ENCODE data around the gene PLPPR4. TPM values are rescaled to one million over a fixed set of nuclear protein-coding genes. Genes with fewer than 3 reads are reported as not detected.

PLPPR4 gene
- total RNA-seq, 1 experiment from 2014 or later = 0.42 TPM

- no peak overlapping the region for H2AFZ ChIP-seq (ENCODE audit: low read depth, low read length, poor library complexity, severe bottlenecking)
- no peaks in the 10 kb centered on the region for H3K79me2 ChIP-seq (ENCODE audit: insufficient read depth, low read length)
- TF ChIP-seq CBX3 (IDR thresholded peaks at IDR 0.05; ENCODE audit: low read depth) (no peak), CEBPB (IDR thresholded peaks at IDR 0.05; ENCODE audit: low read depth) (no peak), TCF7L2 (IDR thresholded peaks at IDR 0.05; ENCODE audit: borderline replicate concordance, extremely low read depth, insufficient read depth, insufficient read length) (no peak), ATF3 (IDR thresholded peaks at IDR 0.05) (no peak), FOSL1 (IDR thresholded peaks at IDR 0.05; ENCODE audit: low read depth) (no peak), EGR1 (IDR thresholded peaks at IDR 0.05; ENCODE audit: low read depth) (no peak), POLR2A (IDR thresholded peaks at IDR 0.05; ENCODE audit: borderline replicate concordance, extremely low read depth, insufficient read depth, insufficient read length) (no peak), EZH2phosphoT487 (IDR thresholded peaks at IDR 0.05; ENCODE audit: borderline replicate concordance) (no peak), SP1 (IDR thresholded peaks at IDR 0.05; ENCODE audit: low read depth) (no peak), ZNF274 (IDR thresholded peaks at IDR 0.05; ENCODE audit: low read depth, low read length) (no peak), CTCF (IDR thresholded peaks at IDR 0.05 in 2 of 3, conservative IDR thresholded peaks at IDR 0.05 in 1 of 3; ENCODE audit: borderline replicate concordance in 1 of 3, insufficient read depth in 1 of 3, low read depth in 2 of 3, low read length in 2 of 3) (no peak), ZFX (IDR thresholded peaks at IDR 0.05) (no peak), ZBTB33 (IDR thresholded peaks at IDR 0.05; ENCODE audit: extremely low read depth, insufficient replicate concordance, low read length) (no peak), EZH2 (IDR thresholded peaks at IDR 0.05) (no peak), YY1 (IDR thresholded peaks at IDR 0.05; ENCODE audit: extremely low read depth, insufficient replicate concordance, low read depth, low read length) (no peak)
- H3K27me3 ChIP-seq (ENCODE audit: insufficient read depth, low read length) = no peaks in the 10 kb centered on the region
- CTCF ChIA-PET = no interaction called here
- no peak for ATAC-seq
- no peaks in the 10 kb centered on the region for H3K9me2 ChIP-seq (ENCODE audit: insufficient read depth)
- H3K9me3 ChIP-seq (ENCODE audit: control insufficient read depth in 1 of 2, insufficient read depth in 1 of 2, low read depth in 1 of 2, low read length in 2 of 2) = no peaks in the 10 kb centered on the region
- no TSS peak for BruUV-seq (replicated peaks)
- no peak overlapping the region for H3K4me2 ChIP-seq (ENCODE audit: low read length)
- H4K20me1 ChIP-seq (ENCODE audit: insufficient read depth) = no peaks in the 10 kb centered on the region
- RAD21 ChIA-PET (ENCODE audit: low non-redundant PET in 1 of 2, low total read pairs in 2 of 2, uncharacterized antibody in 2 of 2, unreplicated experiment in 2 of 2) = no interaction called here
- POLR2A ChIA-PET = interaction anchor here (1.7 kb wide), 1 partner anchor 78 kb away, joined by 3 read pairs; no protein-coding TSS in a partner anchor
- no peak overlapping the region for H3K27ac ChIP-seq (ENCODE audit: low read depth, low read length)
- no peaks in the 10 kb centered on the region for H3K36me3 ChIP-seq (ENCODE audit: control insufficient read depth in 1 of 2, insufficient read depth in 2 of 2, low read length in 2 of 2)
- H3K9ac ChIP-seq (ENCODE audit: low read length) = no peak overlapping the region
- no peak overlapping the region for H3K4me3 ChIP-seq (replicated peaks in 1 of 2; ENCODE audit: low read depth in 1 of 2, low read length in 2 of 2)
- DNase-seq (ENCODE audit: low read depth, low spot score) = no peak
- intact Hi-C loops (cut with micrococcal nuclease) = no loop called here
- H3K4me1 ChIP-seq (ENCODE audit: control insufficient read depth in 1 of 2, insufficient read depth in 2 of 2, low read length in 2 of 2) = no peaks in the 10 kb centered on the region
These were observed 84.3 kb downstream of the PLPPR4 start for GRCh38 chr1:99348397-99349132.

Data from HCT116 (cell line).